ENCODE data around the gene CFAP73. TPM values are rescaled to one million over a fixed set of nuclear protein-coding genes. Genes with fewer than 3 reads are reported as not detected.

The CFAP73 gene
- total RNA-seq, 2 donors from 2014 or later = not detected

- Histone ChIP-seq H3K9ac (ENCODE audit: extremely low read depth, low read length, poor library complexity, severe bottlenecking) (no peak overlapping the region), H3K36me3 (ENCODE audit: control insufficient read depth, insufficient read depth, low read length) (peaks cover 8% of the 10 kb centered on the region), H3K4me3 (ENCODE audit: low read length) (no peak overlapping the region), H3K4me1 (ENCODE audit: control insufficient read depth, insufficient read depth, low read length) (no peaks in the 10 kb centered on the region), H3K27ac (ENCODE audit: low read depth, low read length) (no peak overlapping the region), H3K9me3 (ENCODE audit: control insufficient read depth, low read length) (no peaks in the 10 kb centered on the region), H3K27me3 (ENCODE audit: control insufficient read depth, insufficient read depth, low read length, poor library complexity, severe bottlenecking) (no peaks in the 10 kb centered on the region)
- no peaks in the 10 kb centered on the region for H3K9me3 Mint-ChIP-seq
- no peak for DNase-seq
- no peaks in the 10 kb centered on the region for H3K27me3 Mint-ChIP-seq (ENCODE audit: insufficient read depth)
- WGBS, 2 experiments (ENCODE audit: insufficient coverage in 1 of 2, insufficient read length in 1 of 2) = 93% methylated on average over 6 to 7 of the region's 7 CpGs
- peaks cover 11% of the 10 kb centered on the region for H3K36me3 Mint-ChIP-seq (ENCODE audit: low read depth)
- H3K4me3 Mint-ChIP-seq = no peak overlapping the region
- H3K4me1 Mint-ChIP-seq = peaks cover 8% of the 10 kb centered on the region
- H3K27ac Mint-ChIP-seq = no peak overlapping the region
- no peak for TF ChIP-seq CTCF (conservative IDR thresholded peaks at IDR 0.05)
Observed at GRCh38 chr12:113196582-113196981, 47.1 kb downstream of the CFAP73 start.

- H3K36me3 Mint-ChIP-seq (ENCODE audit: low read depth) = peaks cover 9% of the 10 kb centered on the region
- 44 to 48% methylated on average over 3 to 4 of the region's 4 CpGs for WGBS, 2 experiments (ENCODE audit: insufficient coverage in 1 of 2, insufficient read length in 1 of 2)
- no peak overlapping the region for H3K4me3 Mint-ChIP-seq
- Histone ChIP-seq H3K27me3 (ENCODE audit: control insufficient read depth, insufficient read depth, low read length, poor library complexity, severe bottlenecking) (no peaks in the 10 kb centered on the region), H3K27ac (ENCODE audit: low read depth, low read length) (no peak overlapping the region), H3K9ac (ENCODE audit: extremely low read depth, low read length, poor library complexity, severe bottlenecking) (no peak overlapping the region), H3K36me3 (ENCODE audit: control insufficient read depth, insufficient read depth, low read length) (peaks cover 6% of the 10 kb centered on the region), H3K4me3 (ENCODE audit: low read length) (no peak overlapping the region), H3K9me3 (ENCODE audit: control insufficient read depth, low read length) (no peaks in the 10 kb centered on the region), H3K4me1 (ENCODE audit: control insufficient read depth, insufficient read depth, low read length) (no peaks in the 10 kb centered on the region)
- peaks cover under 1% of the 10 kb centered on the region for H3K27me3 Mint-ChIP-seq (ENCODE audit: insufficient read depth)
- H3K9me3 Mint-ChIP-seq = no peaks in the 10 kb centered on the region
- TF ChIP-seq CTCF (conservative IDR thresholded peaks at IDR 0.05) = peak; percentile 85
- H3K27ac Mint-ChIP-seq = no peak overlapping the region
- DNase-seq = peak; percentile 91
- peaks cover 6% of the 10 kb centered on the region for H3K4me1 Mint-ChIP-seq
Observed at GRCh38 chr12:113196990-113197389, 47.5 kb downstream of the CFAP73 start.

- H3K4me1 ChIP-seq (ENCODE audit: control insufficient read depth, insufficient read depth, low read length) = no peaks in the 10 kb centered on the region
- no peak overlapping the region for H3K4me3 ChIP-seq (ENCODE audit: low read length)
- no peak overlapping the region for H3K9ac ChIP-seq (ENCODE audit: extremely low read depth, low read length, poor library complexity, severe bottlenecking)
- no peak for TF ChIP-seq CTCF (conservative IDR thresholded peaks at IDR 0.05)
- Mint-ChIP-seq H3K4me3 (no peak overlapping the region), H3K27ac (no peak overlapping the region), H3K9me3 (no peaks in the 10 kb centered on the region), H3K4me1 (no peaks in the 10 kb centered on the region), H3K27me3 (ENCODE audit: insufficient read depth) (peaks cover 1% of the 10 kb centered on the region), H3K36me3 (ENCODE audit: low read depth) (peaks cover 3% of the 10 kb centered on the region)
- 92 to 93% methylated on average over 3 to 8 of the region's 8 CpGs for WGBS, 2 experiments (ENCODE audit: insufficient coverage in 1 of 2, insufficient read length in 1 of 2)
- H3K9me3 ChIP-seq (ENCODE audit: control insufficient read depth, low read length) = no peaks in the 10 kb centered on the region
- H3K27ac ChIP-seq (ENCODE audit: low read depth, low read length) = no peak overlapping the region
- DNase-seq = no peak
- peaks cover 3% of the 10 kb centered on the region for H3K36me3 ChIP-seq (ENCODE audit: control insufficient read depth, insufficient read depth, low read length)
- H3K27me3 ChIP-seq (ENCODE audit: control insufficient read depth, insufficient read depth, low read length, poor library complexity, severe bottlenecking) = no peaks in the 10 kb centered on the region
Observed at GRCh38 chr12:113197518-113198077, 48.1 kb downstream of the CFAP73 start.

Data from endodermal cell (in vitro differentiated cells).